PC-9 (cell line): ENCODE data around the gene UNC13D. TPM values are rescaled to one million over a fixed set of nuclear protein-coding genes. Genes with fewer than 3 reads are reported as not detected.
"Not testable (repeated sequence)": the region's sequence is repeated elsewhere in the genome, so short reads cannot be mapped to it uniquely, and the experiment has no call there.

Experiments
- BruUV-seq: library from RNA; stranded (reverse); fragments of 400-500 nt; replicated peaks from 2 replicates; lab custom pipeline; 2021; lab: Mats Ljungman, UMichigan
- CTCF ChIA-PET: fragments of 300-600 bp; sonication (Branson Sonifier 250); formaldehyde crosslinking; loops from one replicate; lab custom pipeline; 2022; ENCODE audit warnings: antibody characterized with exemption; lab: Charles Lee
- POLR2A ChIA-PET: fragments of 300-600 bp; sonication (Branson Sonifier 250); formaldehyde crosslinking; loops from one replicate; lab custom pipeline; 2022; ENCODE audit warnings: antibody characterized with exemption; ENCODE audit not compliant: unreplicated experiment; lab: Charles Lee
- DNase-seq, 2 experiments: peaks; one replicate each; pipeline versions ENCODE4 v3.0.0 to v3.0.0-alpha.2; 2015 to 2022; ENCODE audit warnings: mixed read lengths in 1 of 2
- H2AFZ ChIP-seq: fragments of 200-600 bp; sonication (generic); 2 replicates; pipeline ENCODE4 v1.8.1; 2017; ENCODE audit warnings: antibody characterized with exemption
- H3F3A ChIP-seq: fragments of 200-600 bp; sonication (generic); 2 replicates; pipeline ENCODE4 v1.8.1; 2017; ENCODE audit warnings: antibody characterized with exemption, mild to moderate bottlenecking, low read depth; ENCODE audit not compliant: insufficient read depth
- H3K27ac ChIP-seq: fragments of 200-600 bp; sonication (generic); 2 replicates; pipeline ENCODE4 v1.6.1; 2016; ENCODE audit warnings: mixed run types
- H3K27me3 ChIP-seq: fragments of 200-600 bp; sonication (generic); 2 replicates; pipeline ENCODE4 v1.6.1; 2016; ENCODE audit warnings: low read depth, mixed run types; ENCODE audit not compliant: insufficient read depth
- H3K36me3 ChIP-seq: fragments of 200-600 bp; sonication (generic); 2 replicates; pipeline ENCODE4 v1.6.1; 2016; ENCODE audit warnings: low read depth, mixed run types
- H3K4me1 ChIP-seq: fragments of 200-600 bp; sonication (generic); replicated peaks from 2 replicates; pipeline ENCODE4 v1.6.1; 2016; ENCODE audit warnings: mixed run types; ENCODE audit not compliant: insufficient read depth
- H3K4me2 ChIP-seq: fragments of 200-600 bp; sonication (generic); 2 replicates; pipeline ENCODE4 v1.6.1; 2017; ENCODE audit warnings: mixed run types
- H3K4me3 ChIP-seq: fragments of 200-600 bp; sonication (generic); 2 replicates; pipeline ENCODE4 v1.6.1; 2016; ENCODE audit warnings: mixed run types
- H3K79me2 ChIP-seq: fragments of 200-600 bp; sonication (generic); 2 replicates; pipeline ENCODE4 v1.6.1; 2017; ENCODE audit warnings: low read depth, mixed run types
- H3K9me2 ChIP-seq: fragments of 200-600 bp; sonication (generic); 2 replicates; pipeline ENCODE4 v1.8.1; 2017; ENCODE audit warnings: mild to moderate bottlenecking; ENCODE audit not compliant: insufficient read depth
- H3K9me3 ChIP-seq: fragments of 200-600 bp; sonication (generic); 2 replicates; pipeline ENCODE4 v1.8.1; 2016; ENCODE audit warnings: low read depth; ENCODE audit not compliant: insufficient read depth
- H4K20me1 ChIP-seq: fragments of 200-600 bp; sonication (generic); 2 replicates; pipeline ENCODE4 v1.8.1; 2017; ENCODE audit not compliant: insufficient read depth
- EZH2 ChIP-seq: fragments of 200-600 bp; sonication (generic); IDR thresholded peaks from 2 replicates; pipeline ENCODE4 v1.8.0; 2017; ENCODE audit warnings: antibody characterized with exemption, low read depth
- intact Hi-C: fragments of 100-400 bp; cut with micrococcal nuclease; formaldehyde crosslinking; loops from one replicate; pipeline ENCODE4 v1.10.0; 2022; ENCODE audit not compliant: unreplicated experiment
- total RNA-seq: library from RNA; stranded (reverse); gene quantifications from 2 replicates; pipeline ENCODE4 v1.2.3, GENCODE V29; 2021
- TF ChIP-seq, protein P1 (sequence below): fragments of 200-600 bp; sonication (generic); conservative IDR thresholded peaks from 2 replicates; pipeline ENCODE4 v1.6.1; 2017; ENCODE audit warnings: mixed run types, antibody characterized with exemption, mild to moderate bottlenecking, moderate library complexity

The UNC13D gene
- total RNA-seq, 1 experiment from 2014 or later: 94.4 TPM

DNA sequence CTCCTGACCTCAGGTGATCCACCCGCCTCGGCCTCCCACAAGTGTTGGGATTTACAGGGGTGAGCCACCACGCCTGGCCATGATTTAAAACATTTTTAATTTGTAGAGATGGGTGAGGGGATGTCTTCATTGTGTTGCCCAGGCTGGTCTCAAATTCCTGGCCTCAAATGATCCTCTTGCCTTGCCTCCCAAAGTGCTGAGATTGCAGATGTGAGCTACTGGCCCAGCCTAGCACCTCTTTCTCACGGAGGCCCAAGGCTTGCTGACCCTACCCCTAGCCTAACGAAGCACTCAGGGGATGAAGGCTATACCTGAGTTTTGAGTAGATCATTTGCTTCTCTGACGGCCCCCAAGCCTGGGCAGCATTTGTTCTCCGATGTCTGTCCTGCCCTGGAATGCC lies 33.0 kb downstream of the UNC13D start:
- no TSS peak for BruUV-seq
- POLR2A ChIA-PET: no interaction called here
- Histone ChIP-seq H3F3A (peaks cover 3% of the 10 kb centered on the region; the same call in 1 of the 2 replicates), H3K4me2 (no peak overlapping the region), H3K4me3 (no peak overlapping the region), H3K27ac (no peak overlapping the region), H3K79me2 (no peaks in the 10 kb centered on the region), H3K36me3 (no peaks in the 10 kb centered on the region), H3K9me2 (no peaks in the 10 kb centered on the region), H3K4me1 (peaks cover 10% of the 10 kb centered on the region), H3K9me3 (no peaks in the 10 kb centered on the region), H3K27me3 (no peaks in the 10 kb centered on the region), H4K20me1 (no peaks in the 10 kb centered on the region), H2AFZ (no peak overlapping the region)
- intact Hi-C loops: no loop called here
- CTCF ChIA-PET: no interaction called here
- no peak for TF ChIP-seq EZH2
- TF ChIP-seq, protein P1, sequence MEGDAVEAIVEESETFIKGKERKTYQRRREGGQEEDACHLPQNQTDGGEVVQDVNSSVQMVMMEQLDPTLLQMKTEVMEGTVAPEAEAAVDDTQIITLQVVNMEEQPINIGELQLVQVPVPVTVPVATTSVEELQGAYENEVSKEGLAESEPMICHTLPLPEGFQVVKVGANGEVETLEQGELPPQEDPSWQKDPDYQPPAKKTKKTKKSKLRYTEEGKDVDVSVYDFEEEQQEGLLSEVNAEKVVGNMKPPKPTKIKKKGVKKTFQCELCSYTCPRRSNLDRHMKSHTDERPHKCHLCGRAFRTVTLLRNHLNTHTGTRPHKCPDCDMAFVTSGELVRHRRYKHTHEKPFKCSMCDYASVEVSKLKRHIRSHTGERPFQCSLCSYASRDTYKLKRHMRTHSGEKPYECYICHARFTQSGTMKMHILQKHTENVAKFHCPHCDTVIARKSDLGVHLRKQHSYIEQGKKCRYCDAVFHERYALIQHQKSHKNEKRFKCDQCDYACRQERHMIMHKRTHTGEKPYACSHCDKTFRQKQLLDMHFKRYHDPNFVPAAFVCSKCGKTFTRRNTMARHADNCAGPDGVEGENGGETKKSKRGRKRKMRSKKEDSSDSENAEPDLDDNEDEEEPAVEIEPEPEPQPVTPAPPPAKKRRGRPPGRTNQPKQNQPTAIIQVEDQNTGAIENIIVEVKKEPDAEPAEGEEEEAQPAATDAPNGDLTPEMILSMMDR: no peak
- DNase-seq: no peak

DNA sequence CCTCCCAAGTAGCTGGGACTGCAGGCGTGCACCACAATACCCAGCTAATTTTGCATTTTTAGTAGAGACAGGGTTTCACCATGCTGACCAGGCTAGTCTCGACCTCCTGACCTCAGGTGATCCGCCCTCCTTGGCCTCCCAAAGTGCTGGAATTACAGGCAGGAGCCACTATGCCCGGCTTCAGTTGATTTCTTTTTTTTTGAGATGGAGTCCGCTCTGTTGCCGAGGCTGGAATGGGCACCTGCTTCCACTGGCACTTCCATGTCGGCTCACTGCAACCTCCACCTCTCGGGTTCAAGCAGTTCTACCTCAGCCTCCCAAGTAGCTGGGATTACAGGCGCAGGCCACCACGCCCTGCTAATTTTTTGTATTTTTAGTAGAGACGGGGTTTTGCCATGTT lies 33.4 kb downstream of the UNC13D start:
- H3K27me3 ChIP-seq, H3K4me1 ChIP-seq, POLR2A ChIA-PET, intact Hi-C loops, H3K36me3 ChIP-seq, H3F3A ChIP-seq, H3K9me3 ChIP-seq, H3K4me2 ChIP-seq, BruUV-seq, CTCF ChIA-PET, H4K20me1 ChIP-seq, H2AFZ ChIP-seq, DNase-seq, H3K9me2 ChIP-seq, H3K27ac ChIP-seq, H3K4me3 ChIP-seq, H3K79me2 ChIP-seq: not testable (repeated sequence)

DNA sequence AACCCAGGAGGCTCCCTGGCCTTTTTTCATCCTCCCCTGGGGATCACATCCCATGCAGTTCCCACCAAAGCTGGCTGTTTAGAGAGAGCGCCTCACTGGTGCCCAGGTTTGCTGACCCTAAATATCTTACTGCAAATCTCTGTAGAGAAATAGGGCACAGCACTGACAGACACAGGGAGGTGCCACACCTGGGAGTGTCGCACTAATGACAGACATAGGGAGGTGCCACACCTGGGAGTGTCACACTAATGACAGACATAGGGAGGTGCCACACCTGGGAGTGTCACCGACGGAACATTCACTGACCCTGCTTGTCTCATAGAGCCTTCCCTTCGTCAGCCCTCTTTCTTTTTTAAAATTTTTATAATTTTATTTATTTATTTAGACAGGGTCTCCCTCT lies 34.0 kb downstream of the UNC13D start:
- no TSS peak for BruUV-seq
- intact Hi-C loops: no loop called here
- no peak overlapping the region for H3K4me2 ChIP-seq
- no peaks in the 10 kb centered on the region for H3K9me2 ChIP-seq
- ChIA-PET CTCF (no interaction called here), POLR2A (no interaction called here)
- no peaks in the 10 kb centered on the region for H3K79me2 ChIP-seq
- H2AFZ ChIP-seq: no peak overlapping the region
- H3K27me3 ChIP-seq: no peaks in the 10 kb centered on the region
- no peaks in the 10 kb centered on the region for H3K9me3 ChIP-seq
- no peak overlapping the region for H3K27ac ChIP-seq
- peaks cover 7% of the 10 kb centered on the region for H3K4me1 ChIP-seq
- peaks cover 4% of the 10 kb centered on the region for H3F3A ChIP-seq
- TF ChIP-seq, protein P1: no peak
- TF ChIP-seq EZH2: no peak
- H3K4me3 ChIP-seq: no peak overlapping the region
- DNase-seq: no peak
- no peaks in the 10 kb centered on the region for H3K36me3 ChIP-seq
- H4K20me1 ChIP-seq: no peaks in the 10 kb centered on the region

DNA sequence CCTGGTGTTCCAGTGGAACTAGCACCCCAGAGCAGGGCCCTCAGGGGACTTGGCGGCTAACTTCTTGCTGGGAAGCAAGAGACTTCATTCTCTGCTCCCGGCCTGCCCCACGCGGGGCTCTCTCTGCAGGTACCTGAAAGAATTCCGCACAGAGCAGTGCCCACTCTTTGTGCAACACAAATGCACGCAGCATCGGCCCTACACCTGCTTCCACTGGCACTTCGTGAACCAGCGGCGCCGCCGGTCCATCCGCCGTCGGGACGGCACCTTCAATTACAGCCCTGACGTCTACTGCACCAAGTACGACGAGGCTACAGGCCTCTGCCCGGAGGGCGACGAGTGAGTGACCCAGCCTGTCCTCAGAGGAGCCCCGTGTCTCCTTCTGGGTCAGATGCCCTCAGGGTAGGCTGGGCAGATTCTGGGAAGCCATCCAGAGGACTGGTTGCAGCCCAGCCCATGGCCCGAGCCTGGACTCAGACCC lies 34.5 kb downstream of the UNC13D start:
- H4K20me1 ChIP-seq: no peaks in the 10 kb centered on the region
- no peak overlapping the region for H3K27ac ChIP-seq
- H2AFZ ChIP-seq: no peak overlapping the region
- H3F3A ChIP-seq: peaks cover 7% of the 10 kb centered on the region
- no peak for TF ChIP-seq EZH2
- TF ChIP-seq, protein P1: no peak
- no peaks in the 10 kb centered on the region for H3K36me3 ChIP-seq
- POLR2A ChIA-PET: no interaction called here
- H3K4me1 ChIP-seq: peaks cover 3% of the 10 kb centered on the region
- H3K79me2 ChIP-seq: no peaks in the 10 kb centered on the region
- H3K27me3 ChIP-seq: no peaks in the 10 kb centered on the region
- no TSS peak for BruUV-seq
- no peak overlapping the region for H3K4me3 ChIP-seq
- CTCF ChIA-PET: no interaction called here
- intact Hi-C loops: no loop called here
- DNase-seq: no peak
- H3K9me2 ChIP-seq: no peaks in the 10 kb centered on the region
- H3K9me3 ChIP-seq: no peaks in the 10 kb centered on the region
- H3K4me2 ChIP-seq: no peak overlapping the region
